WTC11 (cell line): ENCODE data around the gene MYO1A.

Experiments
- CTCF ChIP-seq: fragments of 200-600 bp; IDR thresholded peaks from 2 replicates; pipeline ENCODE4 v1.8.0; 2022; ENCODE audit warnings: antibody characterized with exemption
- MAX ChIP-seq: sonication (generic); formaldehyde crosslinking; IDR thresholded peaks from 2 replicates; pipeline ENCODE4 v1.8.0; 2022; ENCODE audit warnings: mild to moderate bottlenecking, missing genetic modification reagents
- PRDM15 ChIP-seq: sonication (generic); formaldehyde crosslinking; IDR thresholded peaks from 2 replicates; pipeline ENCODE4 v1.8.0; 2022; ENCODE audit warnings: missing genetic modification reagents
- SP1 ChIP-seq: sonication (generic); formaldehyde crosslinking; conservative IDR thresholded peaks from 2 replicates; pipeline ENCODE4 v1.8.1; 2022; ENCODE audit warnings: missing genetic modification reagents
- TP53 ChIP-seq: sonication (generic); formaldehyde crosslinking; IDR thresholded peaks from 2 replicates; pipeline ENCODE4 v1.8.1; 2023; ENCODE audit warnings: mild to moderate bottlenecking, missing genetic modification reagents
- ZNF512 ChIP-seq: sonication (generic); formaldehyde crosslinking; IDR thresholded peaks from 2 replicates; pipeline ENCODE4 v1.8.1; 2022; ENCODE audit warnings: missing genetic modification reagents, borderline replicate concordance

GRCh38 chr12:57044889-57045288, 5.0 kb downstream of the MYO1A start:
- TF ChIP-seq CTCF (no peak), SP1 (CRISPR knock-in tag) (no peak), MAX (CRISPR knock-in tag) (no peak), ZNF512 (no peak), TP53 (CRISPR knock-in tag) (no peak), PRDM15 (CRISPR knock-in tag) (no peak)
